ENCODE data around the gene SLC25A4. TPM values are rescaled to one million over a fixed set of nuclear protein-coding genes. Genes with fewer than 3 reads are reported as not detected.

Gene SLC25A4
- polyA plus RNA-seq, 3 donors, result 0.07 TPM; not detected in 2

DNA sequence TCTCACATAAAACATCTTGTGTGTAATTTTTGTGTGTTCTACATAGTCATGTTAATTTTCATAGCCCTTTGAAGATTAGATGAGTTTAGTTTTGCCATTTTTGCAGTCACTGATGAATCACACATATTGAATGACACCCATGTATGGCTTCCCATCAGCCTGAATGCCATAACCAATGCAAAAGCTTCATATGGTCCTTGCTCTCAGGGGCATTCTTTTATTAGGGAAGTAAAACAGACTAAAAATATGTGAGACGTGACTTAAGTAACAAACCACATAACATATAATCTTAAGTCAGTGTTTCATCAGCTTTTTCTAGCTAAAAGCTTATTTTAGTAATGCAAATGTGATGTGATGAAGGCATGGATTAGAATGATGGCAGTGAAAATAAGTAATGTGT is 8.2 kb downstream of the SLC25A4 start:
- no peak overlapping the region for H3K4me3 ChIP-seq (replicated peaks in 1 of 3; ENCODE audit: low read depth in 2 of 3, low read length in 3 of 3)
- Mint-ChIP-seq H3K9me3 (peaks cover 0 to 2% (median 0%) of the 10 kb centered on the region in 7 donors), H3K27ac (no peak overlapping the region), H3K27me3 (ENCODE audit: low read depth in 3 of 3) (peaks cover 2 to 7% (median 5%) of the 10 kb centered on the region in 3 donors), H3K36me3 (peaks cover 7 to 22% of the 10 kb centered on the region in 2 donors), H3K4me3 (no peak overlapping the region), H3K4me1 (no peaks in the 10 kb centered on the region)
- intact Hi-C loops (cut with micrococcal nuclease), result no loop called here
- no peaks in the 10 kb centered on the region for H3K79me2 ChIP-seq (ENCODE audit: insufficient read depth, low read length)
- no peaks in the 10 kb centered on the region for H3K9me3 ChIP-seq (replicated peaks in 1 of 2; ENCODE audit: control insufficient read depth in 1 of 2, insufficient read depth in 1 of 2, low read length in 2 of 2)
- no peak overlapping the region for H3K4me2 ChIP-seq (replicated peaks; ENCODE audit: extremely low read depth, low read length, poor library complexity, severe bottlenecking)
- H3K36me3 ChIP-seq (replicated peaks in 1 of 2; ENCODE audit: control insufficient read depth in 1 of 2, insufficient read depth in 2 of 2, low read length in 2 of 2), result no peaks in the 10 kb centered on the region
- DNase-seq, result no peak
- no peak overlapping the region for H3K9ac ChIP-seq (ENCODE audit: insufficient read depth, low read length, poor library complexity, severe bottlenecking)
- no peak overlapping the region for H2AFZ ChIP-seq (ENCODE audit: insufficient read depth, low read depth, low read length, poor library complexity, severe bottlenecking)
- WGBS (ENCODE audit: insufficient coverage), result no CpG with 5 or more reads among the region's 1 CpG
- no peaks in the 10 kb centered on the region for H4K20me1 ChIP-seq (ENCODE audit: insufficient read depth, low read length)
- TF ChIP-seq, protein P1, sequence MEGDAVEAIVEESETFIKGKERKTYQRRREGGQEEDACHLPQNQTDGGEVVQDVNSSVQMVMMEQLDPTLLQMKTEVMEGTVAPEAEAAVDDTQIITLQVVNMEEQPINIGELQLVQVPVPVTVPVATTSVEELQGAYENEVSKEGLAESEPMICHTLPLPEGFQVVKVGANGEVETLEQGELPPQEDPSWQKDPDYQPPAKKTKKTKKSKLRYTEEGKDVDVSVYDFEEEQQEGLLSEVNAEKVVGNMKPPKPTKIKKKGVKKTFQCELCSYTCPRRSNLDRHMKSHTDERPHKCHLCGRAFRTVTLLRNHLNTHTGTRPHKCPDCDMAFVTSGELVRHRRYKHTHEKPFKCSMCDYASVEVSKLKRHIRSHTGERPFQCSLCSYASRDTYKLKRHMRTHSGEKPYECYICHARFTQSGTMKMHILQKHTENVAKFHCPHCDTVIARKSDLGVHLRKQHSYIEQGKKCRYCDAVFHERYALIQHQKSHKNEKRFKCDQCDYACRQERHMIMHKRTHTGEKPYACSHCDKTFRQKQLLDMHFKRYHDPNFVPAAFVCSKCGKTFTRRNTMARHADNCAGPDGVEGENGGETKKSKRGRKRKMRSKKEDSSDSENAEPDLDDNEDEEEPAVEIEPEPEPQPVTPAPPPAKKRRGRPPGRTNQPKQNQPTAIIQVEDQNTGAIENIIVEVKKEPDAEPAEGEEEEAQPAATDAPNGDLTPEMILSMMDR (IDR thresholded peaks at IDR 0.05), result no peak
- H3K27ac ChIP-seq (ENCODE audit: low read depth in 1 of 2, low read length in 2 of 2), result no peak overlapping the region
- no peaks in the 10 kb centered on the region for H3K4me1 ChIP-seq (ENCODE audit: control insufficient read depth in 1 of 2, insufficient read depth in 2 of 2, low read length in 2 of 2)
- peaks cover 0 to 3% of the 10 kb centered on the region in 2 donors for H3K27me3 ChIP-seq (ENCODE audit: control insufficient read depth in 2 of 2, insufficient read depth in 2 of 2, low read length in 2 of 2)

DNA sequence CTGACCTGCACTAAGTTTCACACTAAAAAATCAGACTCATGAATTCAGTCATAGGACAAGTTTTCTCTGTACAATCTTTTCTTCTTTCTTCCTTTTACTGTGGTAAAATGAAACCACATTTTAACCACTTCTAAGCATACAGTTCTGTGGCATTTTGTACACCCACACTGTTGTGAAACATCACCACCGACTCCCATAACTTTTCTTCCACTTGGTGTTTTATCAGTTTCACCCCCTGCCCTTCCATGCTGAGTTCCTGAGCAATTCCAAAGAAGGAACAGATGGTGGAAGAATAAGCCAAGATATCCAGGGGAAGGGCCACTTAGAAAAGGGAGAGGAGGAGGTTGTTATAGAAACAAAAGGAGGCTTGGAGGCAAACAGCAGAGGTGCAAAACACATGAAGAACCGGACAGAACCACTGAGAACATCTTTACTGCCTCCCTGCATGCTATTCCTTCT is 22.6 kb downstream of the SLC25A4 start:
- no CpG with 5 or more reads among the region's 2 CpGs for WGBS (ENCODE audit: insufficient coverage)

More for the DNA sequence above, 22.6 kb downstream of the SLC25A4 start:
- Mint-ChIP-seq H3K9me3 (peaks cover 0 to 6% (median 0%) of the 10 kb centered on the region in 7 donors), H3K36me3 (peaks cover 44 to 51% of the 10 kb centered on the region in 2 donors), H3K27ac (peak overlapping the region in 1 of 7 donors; percentile 9), H3K27me3 (ENCODE audit: low read depth in 3 of 3) (peaks cover 3 to 4% (median 3%) of the 10 kb centered on the region in 3 donors), H3K4me1 (peaks cover 11% of the 10 kb centered on the region), H3K4me3 (no peak overlapping the region)
- intact Hi-C loops (cut with micrococcal nuclease), result no loop called here
- Histone ChIP-seq H3K27me3 (ENCODE audit: control insufficient read depth in 2 of 2, insufficient read depth in 2 of 2, low read length in 2 of 2) (no peaks in the 10 kb centered on the region), H2AFZ (ENCODE audit: insufficient read depth, low read depth, low read length, poor library complexity, severe bottlenecking) (no peak overlapping the region), H3K36me3 (replicated peaks in 1 of 2; ENCODE audit: control insufficient read depth in 1 of 2, insufficient read depth in 2 of 2, low read length in 2 of 2) (peaks cover 4 to 29% of the 10 kb centered on the region in 2 donors), H3K4me3 (replicated peaks in 1 of 3; ENCODE audit: low read depth in 2 of 3, low read length in 3 of 3) (no peak overlapping the region), H3K4me2 (replicated peaks; ENCODE audit: extremely low read depth, low read length, poor library complexity, severe bottlenecking) (no peak overlapping the region), H3K79me2 (ENCODE audit: insufficient read depth, low read length) (no peaks in the 10 kb centered on the region), H3K9me3 (replicated peaks in 1 of 2; ENCODE audit: control insufficient read depth in 1 of 2, insufficient read depth in 1 of 2, low read length in 2 of 2) (no peaks in the 10 kb centered on the region), H4K20me1 (ENCODE audit: insufficient read depth, low read length) (no peaks in the 10 kb centered on the region), H3K9ac (ENCODE audit: insufficient read depth, low read length, poor library complexity, severe bottlenecking) (no peak overlapping the region), H3K27ac (ENCODE audit: low read depth in 1 of 2, low read length in 2 of 2) (no peak overlapping the region), H3K4me1 (ENCODE audit: control insufficient read depth in 1 of 2, insufficient read depth in 2 of 2, low read length in 2 of 2) (peaks cover 0 to 4% of the 10 kb centered on the region in 2 donors)
- TF ChIP-seq, protein P1 (IDR thresholded peaks at IDR 0.05), result no peak
- no peak for DNase-seq
